HG03045 (cell line): ENCODE measurements around the gene SRGAP1.
A peak's percentile ranks its signal among the peaks of the same experiment; 100 is the strongest.

Experiments used
- ATAC-seq: cut with Tn5 transposase; IDR thresholded peaks from one replicate; pipeline ENCODE4 v1.9.1; 2021; ENCODE audit warnings: mild to moderate bottlenecking, moderate library complexity; ENCODE audit not compliant: unreplicated experiment

The SRGAP1 gene

GRCh38 chr12:63844391-63845341 is at the start of gene SRGAP1:
TSS of gene SRGAP1 (plus strand) at chr12:63844700. CDS start at chr12:63844817, 117 bp downstream.
- ATAC-seq = peak; percentile 27

GRCh38 chr12:63795032-63795687 is 49.3 kb upstream of the SRGAP1 start:
- ATAC-seq = no peak

GRCh38 chr12:63795944-63796343 is 48.6 kb upstream of the SRGAP1 start:
- ATAC-seq = no peak

- no peak for ATAC-seq
These were observed 42.4 kb upstream of the SRGAP1 start for GRCh38 chr12:63802012-63802608.

GRCh38 chr12:63804746-63805145 is 39.8 kb upstream of the SRGAP1 start:
- ATAC-seq = no peak

- ATAC-seq = no peak
These were observed 38.5 kb upstream of the SRGAP1 start for GRCh38 chr12:63805704-63806672.

- ATAC-seq = no peak
These were observed 35.9 kb upstream of the SRGAP1 start for GRCh38 chr12:63808631-63809030.

- ATAC-seq = no peak
These were observed 34.9 kb upstream of the SRGAP1 start for GRCh38 chr12:63809566-63809965.

GRCh38 chr12:63811334-63811733 is 33.2 kb upstream of the SRGAP1 start:
- ATAC-seq = no peak

- no peak for ATAC-seq
These were observed 32.7 kb upstream of the SRGAP1 start for GRCh38 chr12:63811755-63812154.

- peak; percentile 32 for ATAC-seq
These were observed 30.2 kb upstream of the SRGAP1 start for GRCh38 chr12:63814146-63814772.

GRCh38 chr12:63815482-63815852 is 29.0 kb upstream of the SRGAP1 start:
- no peak for ATAC-seq

GRCh38 chr12:63816031-63816430 is 28.5 kb upstream of the SRGAP1 start:
- ATAC-seq = no peak

GRCh38 chr12:63820427-63820826 is 24.1 kb upstream of the SRGAP1 start:
- ATAC-seq = no peak

- ATAC-seq = no peak
These were observed 22.7 kb upstream of the SRGAP1 start for GRCh38 chr12:63821781-63822251.

GRCh38 chr12:63822352-63822751 is 22.1 kb upstream of the SRGAP1 start:
- ATAC-seq = no peak

GRCh38 chr12:63823040-63823439 is 21.5 kb upstream of the SRGAP1 start:
- no peak for ATAC-seq

- no peak for ATAC-seq
These were observed 18.4 kb upstream of the SRGAP1 start for GRCh38 chr12:63826006-63826585.

- no peak for ATAC-seq
These were observed 15.6 kb upstream of the SRGAP1 start for GRCh38 chr12:63828867-63829266.

GRCh38 chr12:63836046-63836445 is 8.5 kb upstream of the SRGAP1 start:
- ATAC-seq = no peak
